Measurements from ENCODE around the gene LRP2. TPM values are rescaled to one million over a fixed set of nuclear protein-coding genes. Genes with fewer than 3 reads are reported as not detected.

Gene LRP2
- total and polyA plus RNA-seq, 2 of the 8 experiments (the other 6 are each of a cell fraction or from before 2014, with no cell fraction given): 2.0 to 2.9 TPM

- TF ChIP-seq ATF3 (IDR thresholded peaks at IDR 0.05; ENCODE audit: insufficient read depth, low read depth, low read length) (no peak), RFX5 (IDR thresholded peaks at IDR 0.05; ENCODE audit: borderline replicate concordance, low read depth, low read length) (no peak), SAP30 (IDR thresholded peaks at IDR 0.05; ENCODE audit: insufficient read depth, insufficient replicate concordance, low read length) (no peak), RAD21 (IDR thresholded peaks at IDR 0.05 in 1 of 2, conservative IDR thresholded peaks at IDR 0.05 in 1 of 2; ENCODE audit: low read depth in 2 of 2, low read length in 2 of 2) (no peak), BCL11A (IDR thresholded peaks at IDR 0.05; ENCODE audit: low read depth in 2 of 2, low read length in 2 of 2) (no peak), BACH1 (IDR thresholded peaks at IDR 0.05; ENCODE audit: low read length) (no peak), RBBP5 (IDR thresholded peaks at IDR 0.05; ENCODE audit: borderline replicate concordance, low read depth, low read length) (no peak), SIN3A (conservative IDR thresholded peaks at IDR 0.05 in 1 of 2, IDR thresholded peaks at IDR 0.05 in 1 of 2; ENCODE audit: low read depth in 1 of 2, low read length in 2 of 2) (no peak)
Observed at GRCh38 chr2:169203952-169204351, 158.4 kb downstream of the LRP2 start (continued).

All from H1 (cell line).